Small intestine (tissue), 7 donors: ENCODE measurements around the gene ARPC1B. TPM values are rescaled to one million over a fixed set of nuclear protein-coding genes. Genes with fewer than 3 reads are reported as not detected.

Experiments used
- DNase-seq, 2 donors: peaks; one replicate each; pipeline versions ENCODE4 v3.0.0 to v3.0.0-alpha.2; 2013
- FAIRE-seq: peaks from 2 replicates; lab custom pipeline; 2012; peaks lifted over from hg19 to GRCh38; lab: Jason Lieb, UNC
- H3K27ac ChIP-seq, 3 donors: one replicate each; pipeline ENCODE4 v1.5.1; 2013; ENCODE audit warnings: low read length in 2 of 3, mild to moderate bottlenecking in 2 of 3, control low read depth in 1 of 3, inconsistent platforms in 1 of 3, low read depth in 1 of 3, moderate library complexity in 1 of 3
- H3K27me3 ChIP-seq, 3 donors: one replicate each; pipeline ENCODE4 v1.6.1; 2013; ENCODE audit warnings: low read length in 3 of 3, inconsistent platforms in 1 of 3; ENCODE audit not compliant: control insufficient read depth in 3 of 3, insufficient read depth in 3 of 3
- H3K36me3 ChIP-seq, 3 donors: one replicate each; pipeline ENCODE4 v1.6.1; 2013; ENCODE audit warnings: low read length in 3 of 3, inconsistent platforms in 1 of 3, low read depth in 1 of 3, mild to moderate bottlenecking in 1 of 3, moderate library complexity in 1 of 3; ENCODE audit not compliant: control insufficient read depth in 3 of 3, insufficient read depth in 2 of 3
- H3K4me1 ChIP-seq, 3 donors: one replicate each; pipeline ENCODE4 v1.6.1; 2013; ENCODE audit warnings: low read length in 2 of 3, inconsistent platforms in 1 of 3, low read depth in 1 of 3, mild to moderate bottlenecking in 1 of 3, moderate library complexity in 1 of 3; ENCODE audit not compliant: control insufficient read depth in 3 of 3, insufficient read depth in 2 of 3
- H3K4me3 ChIP-seq, 3 donors: one replicate each; pipeline ENCODE4 v1.5.1; 2013; ENCODE audit warnings: low read length in 3 of 3, control low read depth in 1 of 3, inconsistent platforms in 1 of 3, low read depth in 1 of 3, mild to moderate bottlenecking in 1 of 3, moderate library complexity in 1 of 3
- H3K9me3 ChIP-seq, 2 donors: one replicate each; pipeline ENCODE4 v1.6.1; 2013; ENCODE audit warnings: low read depth in 1 of 2, low read length in 1 of 2; ENCODE audit not compliant: control insufficient read depth in 2 of 2, insufficient read depth in 1 of 2
- WGBS, 3 donors: extraction: QIAGEN DNeasy Blood & Tissue Kit; methylation state at CpG; one replicate each; pipeline ENCODE4 v1.1.7; 2013; 5-methylcytosine and 5-hydroxymethylcytosine counted together
- polyA plus RNA-seq, 4 donors: library from polyadenylated mRNA; stranded (reverse) in 3 of 4; unstranded in 1 of 4; fragments of 200-250 nt in 3 of 4; fragments of 120-200 nt in 1 of 4; gene quantifications; one replicate each; pipeline versions ENCODE4 v1.2.1 to v1.2.3, GENCODE V29; 2013
- donor health status: healthy with polysubstance abuse.
- donor health status: control.
- donor health status: control.
- donor health status: Bipolar disorder and iron deficiency.
- donor health status: healthy.

Gene ARPC1B
- polyA plus RNA-seq, 4 donors = 77.9 to 358 (median 316) TPM

- no peaks in the 10 kb centered on the region for H3K9me3 ChIP-seq
- peaks cover 0 to 6% (median 3%) of the 10 kb centered on the region in 3 donors for H3K4me1 ChIP-seq
- 94 to 97% (median 95%) methylated on average over 20 of the region's 20 CpGs for WGBS, 3 donors
- DNase-seq (no peak), FAIRE-seq (no peak)
- no peaks in the 10 kb centered on the region for H3K27me3 ChIP-seq
- no peak overlapping the region for H3K27ac ChIP-seq
- H3K4me3 ChIP-seq = no peak overlapping the region
- H3K36me3 ChIP-seq = peaks cover 16 to 76% (median 18%) of the 10 kb centered on the region in 3 donors
These were observed 13.4 kb downstream of the ARPC1B start for GRCh38 chr7:99387912-99388311.

- H3K4me1 ChIP-seq = peaks cover 3 to 17% (median 3%) of the 10 kb centered on the region in 3 donors
- H3K4me3 ChIP-seq = no peak overlapping the region
- no peak for DNase-seq
- H3K27ac ChIP-seq = no peak overlapping the region
- WGBS, 3 donors = 91 to 94% (median 94%) methylated on average over 13 of the region's 13 CpGs
- no peaks in the 10 kb centered on the region for H3K27me3 ChIP-seq
- no peaks in the 10 kb centered on the region for H3K9me3 ChIP-seq
- H3K36me3 ChIP-seq = peaks cover 20 to 76% (median 21%) of the 10 kb centered on the region in 3 donors
- FAIRE-seq = no peak
These were observed 15.2 kb downstream of the ARPC1B start for GRCh38 chr7:99389772-99390171.

GRCh38 chr7:99390941-99391602 lies 16.5 kb downstream of the ARPC1B start:
- Histone ChIP-seq H3K27ac (no peak overlapping the region), H3K9me3 (no peaks in the 10 kb centered on the region), H3K36me3 (peaks cover 19 to 83% (median 24%) of the 10 kb centered on the region in 3 donors), H3K27me3 (no peaks in the 10 kb centered on the region), H3K4me3 (no peak overlapping the region), H3K4me1 (peaks cover 3 to 17% (median 3%) of the 10 kb centered on the region in 3 donors)
- no peak for FAIRE-seq
- DNase-seq = no peak
- WGBS, 3 donors = 93 to 96% (median 95%) methylated on average over 22 to 23 of the region's 23 CpGs

- H3K9me3 ChIP-seq = no peaks in the 10 kb centered on the region
- FAIRE-seq = no peak
- H3K4me1 ChIP-seq = peaks cover 3 to 17% (median 3%) of the 10 kb centered on the region in 3 donors
- WGBS, 3 donors = 11 to 63% (median 37%) methylated on average over 8 of the region's 8 CpGs
- peak overlapping the region in 2 of 3 donors; percentile 53 to 62 for H3K4me3 ChIP-seq
- H3K27ac ChIP-seq = peak overlapping the region in 1 of 3 donors; percentile 36
- peak in 1 of 2 donors; percentile 72 for DNase-seq
- peaks cover 16 to 82% (median 23%) of the 10 kb centered on the region in 3 donors for H3K36me3 ChIP-seq
- H3K27me3 ChIP-seq = no peaks in the 10 kb centered on the region
These were observed 17.5 kb downstream of the ARPC1B start for GRCh38 chr7:99392046-99392445.

GRCh38 chr7:99392659-99393354 lies 18.3 kb downstream of the ARPC1B start:
- peak overlapping the region; percentile 34 to 62 (median 53) for H3K4me3 ChIP-seq
- H3K4me1 ChIP-seq = peaks cover 3 to 17% (median 3%) of the 10 kb centered on the region in 3 donors
- H3K27me3 ChIP-seq = no peaks in the 10 kb centered on the region
- peak overlapping the region; percentile 45 to 82 (median 65) for H3K27ac ChIP-seq
- FAIRE-seq (no peak), DNase-seq (peak; percentile 90)
- H3K36me3 ChIP-seq = peaks cover 17 to 82% (median 22%) of the 10 kb centered on the region in 3 donors
- H3K9me3 ChIP-seq = no peaks in the 10 kb centered on the region
- 6 to 15% (median 9%) methylated on average over 48 to 68 of the region's 68 CpGs for WGBS, 3 donors

- Histone ChIP-seq H3K27me3 (no peaks in the 10 kb centered on the region), H3K9me3 (no peaks in the 10 kb centered on the region), H3K4me1 (peaks cover 3 to 17% (median 3%) of the 10 kb centered on the region in 3 donors), H3K36me3 (peaks cover 19 to 82% (median 19%) of the 10 kb centered on the region in 3 donors), H3K4me3 (peak overlapping the region; percentile 34 to 62 (median 53)), H3K27ac (peak overlapping the region in 2 of 3 donors; percentile 65 to 82)
- FAIRE-seq (no peak), DNase-seq (no peak)
- WGBS, 3 donors = 50 to 55% (median 53%) methylated on average over 28 to 30 of the region's 30 CpGs
These were observed 19.0 kb downstream of the ARPC1B start for GRCh38 chr7:99393355-99394187.

GRCh38 chr7:99394188-99394502 lies 19.6 kb downstream of the ARPC1B start:
- H3K4me3 ChIP-seq = no peak overlapping the region
- FAIRE-seq (no peak), DNase-seq (no peak)
- peaks cover 3 to 17% (median 3%) of the 10 kb centered on the region in 3 donors for H3K4me1 ChIP-seq
- no peaks in the 10 kb centered on the region for H3K27me3 ChIP-seq
- no peak overlapping the region for H3K27ac ChIP-seq
- H3K36me3 ChIP-seq = peaks cover 19 to 85% (median 19%) of the 10 kb centered on the region in 3 donors
- WGBS, 3 donors = 83 to 97% (median 94%) methylated on average over 4 of the region's 4 CpGs
- H3K9me3 ChIP-seq = no peaks in the 10 kb centered on the region
